Fibroblast of skin of left biceps (primary cell): ENCODE data around the gene AP1M2.
A peak's percentile ranks its signal among the peaks of the same experiment; 100 is the strongest.

Experiments
- DNase-seq, 2 experiments: peaks; one replicate each; pipeline ENCODE4 v3.0.0-alpha.2; 2013; ENCODE audit warnings: low read depth in 2 of 2

AP1M2 gene

GRCh38 chr19:10587022-10587838, at the start of gene AP1M2:
AP1M2 (minus strand) TSS chr19:10587312; CDS start chr19:10587231, 81 bp downstream.
- DNase-seq = no peak

GRCh38 chr19:10636304-10636972, 49.3 kb upstream of the AP1M2 start:
- no peak for DNase-seq

DNA sequence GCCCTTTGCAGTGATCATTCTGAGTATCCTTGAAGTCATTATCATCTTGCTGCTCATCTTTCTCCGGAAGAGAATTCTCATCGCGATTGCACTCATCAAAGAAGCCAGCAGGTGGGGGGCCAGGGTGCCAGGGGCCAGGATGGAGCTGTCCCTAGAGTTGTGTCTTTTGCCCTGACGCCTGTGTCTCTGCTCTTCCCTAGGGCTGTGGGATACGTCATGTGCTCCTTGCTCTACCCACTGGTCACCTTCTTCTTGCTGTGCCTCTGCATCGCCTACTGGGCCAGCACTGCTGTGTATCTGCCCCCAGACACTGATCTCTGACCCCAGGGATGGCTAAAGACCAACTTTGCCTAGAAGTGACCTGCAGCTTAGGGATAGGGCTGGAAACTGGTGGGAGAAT, 47.9 kb upstream of the AP1M2 start:
- no peak for DNase-seq

DNA sequence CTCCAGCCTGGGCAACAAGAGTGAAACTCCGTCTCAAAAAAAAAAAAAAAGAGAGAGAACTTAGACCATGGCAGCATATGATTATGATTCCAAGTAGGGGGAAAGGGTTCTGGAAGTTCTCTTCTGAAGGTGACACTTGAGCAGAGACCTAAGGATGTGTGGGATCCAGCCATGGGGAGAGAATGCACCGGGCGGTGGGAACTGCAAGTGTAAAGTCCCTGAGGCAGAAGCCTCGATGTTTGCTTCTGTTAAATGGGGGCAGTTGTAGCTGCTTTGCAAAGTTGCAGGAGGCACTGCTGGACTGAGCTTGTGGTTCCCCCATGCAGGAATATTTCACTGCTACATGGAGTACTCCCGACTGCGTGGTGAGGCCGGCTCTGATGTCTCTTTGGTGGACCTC, 47.3 kb upstream of the AP1M2 start:
- DNase-seq = no peak

DNA sequence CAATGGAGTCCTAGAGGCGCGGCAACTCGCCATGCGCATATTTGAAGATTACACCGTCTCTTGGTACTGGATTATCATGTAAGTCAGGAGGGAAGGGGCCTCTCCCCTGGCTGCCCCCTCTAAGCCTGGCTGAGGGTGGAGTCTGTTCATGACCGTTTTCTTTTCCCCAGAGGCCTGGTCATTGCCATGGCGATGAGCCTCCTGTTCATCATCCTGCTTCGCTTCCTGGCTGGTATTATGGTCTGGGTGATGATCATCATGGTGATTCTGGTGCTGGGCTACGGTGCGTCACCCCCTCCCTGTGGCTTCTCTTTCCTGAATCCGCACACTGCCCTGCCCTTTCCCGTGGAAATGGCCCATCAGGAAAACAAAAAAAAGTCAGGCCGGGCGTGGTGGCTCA, 44.8 kb upstream of the AP1M2 start:
- no peak for DNase-seq

- DNase-seq = no peak
Measured at GRCh38 chr19:10625762-10626138, 38.6 kb upstream of the AP1M2 start.

- no peak for DNase-seq
Measured at GRCh38 chr19:10625003-10625761, 38.1 kb upstream of the AP1M2 start, which contains the start of gene SLC44A2. SLC44A2 (plus strand) TSS chr19:10625553; CDS start chr19:10625634, 81 bp downstream.

DNA sequence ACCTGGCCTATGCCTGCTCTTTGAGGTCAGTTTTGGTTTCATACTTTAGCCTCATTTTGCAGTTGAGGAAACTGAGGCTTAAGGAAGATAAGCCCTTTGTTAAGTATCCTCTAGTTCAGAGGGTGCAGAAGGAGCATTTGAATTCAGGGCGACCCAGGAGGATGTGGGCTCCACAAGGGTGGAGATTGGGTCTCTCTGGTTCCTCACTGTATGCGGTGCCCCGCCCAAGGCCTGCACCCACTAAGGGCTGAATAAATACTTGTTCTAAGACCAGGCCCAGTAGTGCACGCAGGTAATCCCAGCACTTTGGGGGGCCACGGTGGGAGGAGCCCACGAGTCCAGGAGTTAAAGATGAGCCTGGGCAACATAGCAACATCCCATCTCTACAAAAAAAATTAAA, 37.5 kb upstream of the AP1M2 start:
- no peak for DNase-seq

DNA sequence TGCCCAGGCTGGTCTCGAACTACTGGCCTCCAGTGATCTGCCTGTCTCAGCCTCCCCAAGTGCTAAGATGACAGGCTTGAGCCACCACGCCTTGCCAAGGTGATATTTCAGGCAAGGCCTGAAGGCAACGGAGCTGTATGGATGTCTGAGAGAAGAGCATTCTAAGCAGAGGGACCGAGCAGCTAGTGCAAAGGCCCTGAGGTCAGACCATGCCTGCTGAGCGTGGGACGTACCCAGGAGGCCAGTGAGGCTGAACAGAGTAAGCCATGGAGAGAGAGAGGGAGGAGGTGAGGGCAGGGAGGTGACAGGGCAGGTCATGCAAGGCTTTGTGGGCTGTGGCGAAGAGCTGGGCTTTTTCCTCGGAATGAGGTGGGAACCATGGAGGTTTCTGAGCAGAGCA, 34.9 kb upstream of the AP1M2 start:
- DNase-seq = no peak

- no peak for DNase-seq
Measured at GRCh38 chr19:10620786-10621185, 33.7 kb upstream of the AP1M2 start.

DNA sequence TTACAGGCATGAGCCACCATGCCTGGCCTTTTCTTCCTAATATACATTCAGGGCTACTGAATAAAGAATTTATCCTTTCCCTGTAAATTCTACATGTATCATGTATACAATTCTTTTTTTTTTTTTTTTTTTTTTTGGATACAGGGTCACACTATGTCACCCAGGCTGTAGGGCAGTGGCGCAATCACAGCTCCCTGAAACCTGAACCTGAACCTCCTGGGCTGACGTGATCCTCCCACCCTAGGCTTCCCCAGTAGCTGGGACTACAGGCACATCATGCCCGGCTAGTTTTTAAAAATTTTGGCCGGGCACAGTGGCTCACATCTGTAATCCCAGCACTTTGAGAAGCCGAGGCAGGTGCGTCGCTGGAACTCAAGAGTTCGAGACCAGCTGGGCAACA, 31.7 kb upstream of the AP1M2 start:
- DNase-seq = no peak

GRCh38 chr19:10617409-10618121, 30.5 kb upstream of the AP1M2 start:
- DNase-seq = peak; percentile 62 to 64

DNA sequence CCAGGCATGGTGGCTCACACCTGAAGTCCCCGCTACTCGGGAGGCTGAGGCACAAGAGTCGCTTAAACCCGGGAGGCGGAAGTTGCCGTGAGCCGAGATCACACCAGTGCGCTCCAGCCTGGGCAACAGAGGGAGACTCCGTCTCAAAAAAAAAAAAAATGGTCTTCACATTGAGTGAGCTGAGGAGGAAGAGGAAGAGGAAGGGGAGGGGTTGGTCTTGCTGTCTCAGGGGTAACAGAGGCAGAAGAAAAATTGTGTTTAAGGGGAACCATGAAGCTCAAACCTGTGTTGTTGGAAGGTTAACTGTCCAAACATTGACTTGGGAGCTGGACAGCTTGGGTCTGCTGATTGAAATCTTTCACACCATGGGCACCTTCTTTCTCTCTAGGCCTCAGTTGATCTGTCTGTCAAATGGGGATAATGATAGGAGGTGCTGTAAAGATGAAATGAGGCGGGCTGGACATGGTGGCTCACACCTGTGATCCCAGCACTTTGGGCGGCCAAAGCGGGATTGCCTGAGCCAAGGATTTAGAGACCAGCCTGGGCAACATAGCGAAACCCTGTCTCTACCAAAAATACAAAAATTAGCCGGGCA, 28.4 kb upstream of the AP1M2 start:
- DNase-seq = no peak

DNA sequence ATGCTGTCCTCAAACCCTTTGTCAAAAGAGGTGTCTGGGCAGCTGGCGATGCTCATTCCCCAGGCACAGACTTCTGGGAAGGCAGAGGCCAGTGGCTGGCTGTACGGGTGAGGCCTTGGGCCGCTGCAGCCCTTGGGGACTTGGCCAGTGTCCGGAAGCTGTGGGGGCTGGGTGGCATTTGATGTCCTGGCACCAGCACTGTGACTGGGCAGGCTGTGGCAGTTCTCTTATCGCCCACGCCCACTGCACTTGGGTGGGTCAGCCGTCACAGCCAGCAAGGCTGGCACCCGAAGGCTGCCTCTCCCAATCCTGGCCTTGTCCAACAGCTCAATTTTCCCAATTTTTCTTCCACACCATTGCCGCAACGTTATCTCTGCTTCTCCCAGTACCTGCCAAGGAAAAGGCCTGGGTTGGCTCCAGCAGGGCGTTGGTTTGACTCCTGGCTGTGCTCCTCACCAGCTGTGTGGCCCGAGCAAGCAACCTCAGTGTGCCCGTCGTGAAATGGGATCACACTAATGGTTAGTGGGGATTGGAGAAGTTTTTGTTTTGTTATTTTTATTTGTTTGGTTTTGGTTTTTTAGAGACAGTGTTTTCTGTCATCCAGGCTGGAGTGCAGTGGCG, 25.5 kb upstream of the AP1M2 start:
- no peak for DNase-seq

GRCh38 chr19:10611907-10612306, 24.8 kb upstream of the AP1M2 start:
- DNase-seq = no peak

GRCh38 chr19:10604460-10604980, 17.4 kb upstream of the AP1M2 start:
- DNase-seq = no peak

DNA sequence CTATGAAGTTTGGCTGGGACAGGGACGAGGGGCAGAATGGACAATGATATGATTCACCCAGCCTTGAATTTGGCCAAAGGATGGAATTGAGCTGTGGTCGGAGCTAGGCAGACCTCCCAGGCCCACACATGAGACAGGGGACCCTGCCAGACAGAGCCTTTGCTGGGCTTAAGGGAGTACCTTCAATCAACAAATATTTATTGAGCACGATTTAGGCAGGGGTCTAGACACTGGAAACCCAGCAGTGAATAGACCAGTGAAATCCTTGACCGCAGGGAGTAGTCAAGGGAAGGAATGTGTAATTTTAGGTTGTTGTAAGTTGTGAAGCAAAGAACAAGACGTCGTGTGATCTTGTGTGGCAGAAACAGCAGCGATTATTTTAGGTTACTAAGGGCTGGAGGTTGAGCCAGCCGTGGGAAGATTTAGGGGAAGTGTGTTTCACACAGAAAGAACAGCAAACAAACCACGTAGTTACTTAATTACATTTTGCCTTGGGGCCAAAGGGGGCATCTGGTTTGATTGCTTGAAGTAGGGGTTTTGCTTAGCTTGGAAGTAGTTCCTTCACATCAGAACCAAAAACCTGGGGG, 16.9 kb upstream of the AP1M2 start:
- DNase-seq = no peak

GRCh38 chr19:10603084-10603872, 16.2 kb upstream of the AP1M2 start:
- DNase-seq = no peak

DNA sequence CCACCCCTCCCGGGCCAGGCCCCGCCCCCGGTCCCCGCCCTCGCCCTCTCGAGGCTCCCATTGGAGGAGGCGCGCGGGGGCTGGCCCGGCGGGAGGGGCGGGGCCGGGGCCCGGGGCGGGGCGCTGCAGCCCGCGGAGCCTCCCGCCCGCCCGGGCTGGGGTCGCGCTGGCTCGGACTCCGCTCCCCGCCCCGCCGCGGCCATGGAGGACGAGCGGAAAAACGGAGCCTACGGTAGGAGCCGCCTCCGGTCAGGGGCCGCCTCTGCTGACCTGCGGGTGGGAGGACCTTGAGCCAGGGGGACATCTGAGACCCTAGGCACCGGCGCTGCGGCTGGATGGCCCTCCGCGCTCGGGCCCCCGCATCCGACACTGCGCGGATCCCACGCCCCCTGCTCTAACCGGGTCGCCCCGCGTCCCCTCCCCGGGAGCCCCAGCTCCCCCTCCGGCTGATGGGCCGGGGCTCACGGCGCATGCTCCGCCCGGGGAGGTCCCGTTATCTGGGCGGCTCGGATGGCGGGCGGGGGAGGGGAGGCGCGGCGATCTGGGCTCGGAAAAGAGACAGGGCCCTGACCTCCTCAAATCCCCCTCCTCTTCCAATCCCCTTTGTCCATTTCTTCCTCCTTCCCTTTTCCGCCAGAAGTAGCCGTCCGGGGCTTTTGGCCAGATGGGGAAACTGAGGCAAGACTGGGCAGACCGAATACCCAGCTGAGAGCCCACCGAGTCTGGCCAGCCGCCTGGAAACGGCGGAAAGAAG, 15.4 kb upstream of the AP1M2 start:
- DNase-seq = peak; percentile 25 to 39
